Adrenal gland (tissue), 5 donors: ENCODE results near the gene SEMA6A.

Experiments used
- CTCF ChIP-seq, 6 experiments: fragments of 450-650 bp in 4 of 6; fragments of 200-600 bp in 2 of 6; sonication (generic) in 1 of 6; IDR thresholded peaks; 1 replicate in 5 of 6; 2 replicates in 1 of 6; pipeline versions ENCODE4 v1.5.1 to v1.8.0; 2016 to 2021; ENCODE audit warnings: antibody characterized with exemption in 6 of 6, mild to moderate bottlenecking in 2 of 6, moderate library complexity in 1 of 6
- POLR2A ChIP-seq, 2 donors: fragments of 450-650 bp; IDR thresholded peaks; one replicate each; pipeline ENCODE4 v1.6.1; 2017; ENCODE audit warnings: antibody characterized with exemption in 2 of 2, mild to moderate bottlenecking in 2 of 2, moderate library complexity in 1 of 2
- donor health status: DM: no; HTN: no; CAD: no.

- no peak for TF ChIP-seq POLR2A (IDR thresholded peaks at IDR 0.05)
- TF ChIP-seq CTCF (IDR thresholded peaks at IDR 0.05) = no peak
Observed at GRCh38 chr5:116542619-116543018, 32.0 kb downstream of the SEMA6A start.
